GM19452 (cell line): ENCODE data around the gene TSC22D4.
A peak's percentile ranks its signal among the peaks of the same experiment; 100 is the strongest.
"Not testable (repeated sequence)": the region's sequence is repeated elsewhere in the genome, so short reads cannot be mapped to it uniquely, and the experiment has no call there.

Source experiments
- ATAC-seq: cut with Tn5 transposase; IDR thresholded peaks from one replicate; pipeline ENCODE4 v1.9.1; 2021; ENCODE audit not compliant: unreplicated experiment

TSC22D4 gene

DNA sequence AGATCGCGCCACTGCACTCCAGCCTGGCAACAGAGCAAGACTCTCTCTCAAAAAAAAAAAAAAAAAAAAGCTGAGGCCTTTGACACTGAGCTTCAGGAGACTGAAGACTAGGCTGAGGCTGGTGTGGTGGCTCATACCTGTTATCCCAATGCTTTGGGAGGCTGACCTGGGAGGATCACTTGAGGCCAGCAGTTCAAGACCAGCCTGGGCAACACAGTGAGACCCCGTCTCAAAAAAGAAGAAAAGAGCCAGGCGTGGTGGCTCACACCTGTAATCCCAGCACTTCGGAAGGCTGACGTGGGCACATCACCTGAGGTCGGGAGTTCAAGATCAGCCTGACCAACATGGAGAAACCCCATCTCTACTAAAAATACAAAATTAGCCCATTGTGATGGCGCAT is 31.7 kb downstream of the TSC22D4 start:
- not testable (repeated sequence) for ATAC-seq

DNA sequence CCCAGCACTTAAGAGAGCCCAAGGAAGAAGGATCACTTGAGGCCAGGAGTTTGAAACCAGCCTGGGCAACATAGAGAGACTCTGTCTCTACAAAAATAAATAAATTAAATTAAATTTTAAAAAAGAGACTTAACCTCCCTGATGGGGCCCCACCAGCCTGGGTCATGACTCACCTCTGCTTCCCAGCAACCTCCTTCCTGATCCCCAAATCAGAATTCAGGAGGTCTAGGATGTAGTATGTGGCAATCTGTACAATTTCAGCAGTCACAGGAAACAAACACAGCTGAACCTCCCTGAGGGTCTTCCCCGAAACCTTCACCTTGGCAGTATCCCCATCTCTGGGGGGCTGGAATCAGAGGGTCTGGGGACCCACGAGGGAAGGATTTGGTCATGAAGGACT is 33.0 kb downstream of the TSC22D4 start:
- ATAC-seq, result no peak

DNA sequence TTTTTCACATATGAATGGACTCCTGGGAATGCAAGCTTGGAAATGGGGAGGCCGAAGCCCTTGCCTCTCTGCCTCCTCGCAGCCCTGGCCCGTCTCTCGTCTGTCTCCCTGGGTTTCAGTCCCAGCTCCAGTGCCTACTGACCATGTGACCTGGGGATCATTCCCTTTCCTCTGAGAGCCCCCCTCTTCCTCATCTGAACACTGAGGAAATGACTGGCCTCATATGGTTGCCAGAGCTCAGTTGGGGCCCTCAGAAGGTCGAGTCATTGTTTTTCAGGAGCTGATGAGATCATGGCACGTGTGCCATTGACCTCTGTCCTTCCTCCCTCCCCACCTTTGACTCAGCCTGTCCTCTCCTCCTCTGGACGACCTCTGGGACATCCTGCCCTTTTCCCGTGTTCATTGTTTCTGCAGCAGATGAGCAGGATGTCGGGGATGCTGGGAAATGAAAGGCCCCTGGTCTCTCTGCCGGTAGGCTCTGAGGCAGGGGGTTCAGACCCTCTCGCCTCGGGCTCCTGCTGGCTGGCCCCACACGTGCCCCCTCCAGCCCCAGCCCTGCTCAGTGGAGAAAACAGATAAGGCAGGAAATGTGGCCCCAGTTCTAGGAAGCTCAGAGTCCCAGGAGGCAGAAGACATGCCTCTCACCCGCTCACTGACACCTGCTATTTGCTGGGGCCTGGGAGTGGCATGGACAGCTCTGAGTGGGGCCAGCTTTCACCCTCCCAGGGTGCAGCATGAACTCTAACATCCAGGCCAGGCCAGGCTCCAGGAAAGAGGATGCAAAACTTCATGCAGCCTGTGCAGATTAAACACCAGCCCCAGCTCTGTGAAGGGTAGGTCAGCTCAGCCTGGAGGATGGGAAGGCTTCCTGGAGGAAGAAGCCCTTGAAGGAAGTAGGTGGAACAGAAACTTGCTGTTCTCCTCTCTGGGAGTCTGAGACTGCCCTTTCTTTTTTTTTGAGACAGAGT is 34.4 kb downstream of the TSC22D4 start:
- ATAC-seq, result no peak

DNA sequence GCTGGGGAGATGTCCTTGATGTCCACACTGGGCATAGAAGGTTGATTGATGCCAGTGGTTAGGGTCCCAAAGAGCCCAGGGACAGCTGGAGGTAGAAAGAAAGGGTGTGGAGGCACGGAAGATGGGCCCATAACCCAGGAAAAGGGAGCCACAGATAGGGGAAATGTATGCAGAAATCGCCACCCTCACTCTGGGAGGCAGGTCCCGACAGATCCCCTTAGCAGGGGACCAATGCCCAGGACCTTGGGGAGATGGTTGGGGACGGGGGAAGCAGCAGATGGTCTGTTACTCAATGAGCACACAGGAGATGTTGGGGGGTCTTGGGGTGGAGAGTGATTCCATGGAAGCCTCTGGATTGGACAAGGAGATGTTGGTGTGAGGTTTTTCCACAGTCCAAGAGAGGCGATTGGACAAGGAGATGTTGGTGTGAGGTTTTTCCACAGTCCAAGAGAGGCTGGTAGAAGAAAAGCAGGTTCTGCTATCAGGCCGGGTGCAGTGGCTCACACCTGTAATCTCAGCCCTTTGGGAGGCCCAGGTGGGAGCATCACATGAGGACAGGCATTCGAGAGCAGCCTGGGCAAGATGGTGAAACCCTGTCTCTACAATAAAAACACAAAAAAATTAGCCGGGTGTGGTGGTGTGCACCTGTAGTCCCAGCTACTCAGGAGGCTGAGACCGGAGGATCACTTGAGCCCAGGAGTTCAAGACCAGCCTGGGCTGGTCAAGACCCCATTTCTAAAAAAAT is 35.7 kb downstream of the TSC22D4 start:
- no peak for ATAC-seq

DNA sequence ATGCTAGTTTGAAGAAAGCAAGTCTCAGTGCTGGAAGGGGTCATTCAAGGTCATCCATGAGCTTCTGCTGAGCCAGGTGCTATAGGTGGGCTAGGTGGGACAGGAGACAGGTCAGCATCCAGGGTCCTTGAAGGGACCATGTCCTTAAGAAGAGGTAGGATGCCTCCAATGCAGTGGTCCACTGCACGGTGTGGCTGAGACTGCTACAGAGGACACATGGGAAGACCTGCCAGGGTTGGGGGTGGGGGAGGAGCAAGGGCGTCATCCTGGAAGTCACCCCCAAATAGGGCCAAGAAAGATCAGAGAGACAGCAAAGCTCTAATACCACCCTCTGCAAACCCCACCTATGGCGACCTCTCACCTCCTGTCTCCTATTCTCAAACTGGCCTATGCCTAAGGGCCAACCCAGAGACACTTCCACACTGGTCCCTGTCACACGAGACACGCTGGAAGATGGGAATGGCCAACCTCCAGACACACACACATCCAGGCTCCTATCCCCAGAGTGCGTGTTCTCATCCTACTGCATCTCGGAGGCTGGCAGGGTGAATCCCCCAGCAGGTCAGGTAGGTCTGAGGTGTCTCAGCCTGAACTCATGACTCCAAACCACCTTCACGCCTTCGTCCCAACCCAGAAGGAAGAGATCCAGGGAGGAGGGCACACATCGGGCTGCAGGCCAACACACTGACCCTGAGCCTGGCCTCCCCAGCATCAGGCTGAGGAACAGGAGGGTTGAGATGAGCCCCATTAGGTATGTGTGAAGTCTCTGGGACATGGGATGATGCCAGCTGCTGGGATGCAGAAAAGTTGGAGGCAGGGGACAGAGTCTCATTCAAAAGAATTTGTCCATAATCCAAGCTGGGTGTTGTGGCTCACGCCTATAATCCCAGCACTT is 37.1 kb downstream of the TSC22D4 start:
- no peak for ATAC-seq

DNA sequence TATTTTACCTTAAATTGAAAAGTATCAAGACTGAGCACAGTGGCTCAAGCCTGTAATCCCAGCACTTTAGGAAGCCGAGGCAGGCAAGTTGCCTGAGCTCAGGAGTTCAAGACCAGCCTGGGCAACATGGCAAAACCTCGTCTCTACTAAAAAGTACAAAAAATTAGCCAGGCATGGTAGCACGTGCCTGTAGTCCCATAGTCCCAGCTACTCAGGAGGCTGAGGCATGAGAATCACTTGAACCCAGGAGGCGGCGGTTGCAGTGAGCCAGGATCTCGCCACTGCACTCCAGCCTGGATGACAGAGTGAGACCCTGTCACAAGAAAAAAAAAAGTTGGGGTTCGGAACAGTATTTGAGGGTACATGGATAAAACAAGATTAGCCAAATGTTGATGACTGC is 39.8 kb downstream of the TSC22D4 start:
- ATAC-seq, result not testable (repeated sequence)

DNA sequence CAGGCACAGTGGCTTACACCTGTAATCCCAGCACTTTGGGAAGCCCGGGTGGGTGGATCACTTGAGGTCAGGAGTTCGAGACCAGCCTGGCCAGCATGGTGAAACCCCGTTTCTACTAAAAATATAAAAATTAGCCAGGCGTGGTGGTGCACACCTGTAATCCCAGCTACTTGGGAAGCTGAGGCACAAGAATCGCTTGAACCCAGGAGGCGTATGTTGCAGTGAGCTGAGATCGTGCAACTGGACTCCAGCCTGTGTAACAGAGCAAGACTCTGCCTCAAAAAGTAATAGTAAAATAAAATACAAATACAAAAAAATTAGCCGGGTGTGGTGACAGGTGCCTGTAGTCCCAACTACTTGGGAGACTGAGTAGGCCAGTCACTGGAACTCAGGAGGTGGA is 40.3 kb downstream of the TSC22D4 start:
- not testable (repeated sequence) for ATAC-seq

DNA sequence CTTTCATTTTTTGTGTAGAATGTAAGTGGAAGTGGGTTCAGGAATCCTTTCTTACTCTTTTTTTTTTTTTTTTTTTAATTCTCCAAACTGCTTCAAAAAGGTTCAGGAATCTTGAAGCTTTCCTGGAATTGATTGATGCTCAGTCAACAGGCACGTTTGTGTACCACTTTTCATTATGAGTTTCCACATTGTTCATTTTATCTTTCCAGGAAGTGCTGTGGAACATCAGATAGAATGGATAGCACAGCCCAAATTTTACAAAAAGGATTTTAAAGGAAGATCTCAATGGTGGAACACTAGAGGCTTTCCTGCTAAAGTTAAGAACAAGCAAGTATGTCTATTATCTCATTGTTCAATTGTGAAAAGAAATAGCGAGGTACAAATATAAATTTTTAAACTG is 40.8 kb downstream of the TSC22D4 start:
- ATAC-seq, result no peak

DNA sequence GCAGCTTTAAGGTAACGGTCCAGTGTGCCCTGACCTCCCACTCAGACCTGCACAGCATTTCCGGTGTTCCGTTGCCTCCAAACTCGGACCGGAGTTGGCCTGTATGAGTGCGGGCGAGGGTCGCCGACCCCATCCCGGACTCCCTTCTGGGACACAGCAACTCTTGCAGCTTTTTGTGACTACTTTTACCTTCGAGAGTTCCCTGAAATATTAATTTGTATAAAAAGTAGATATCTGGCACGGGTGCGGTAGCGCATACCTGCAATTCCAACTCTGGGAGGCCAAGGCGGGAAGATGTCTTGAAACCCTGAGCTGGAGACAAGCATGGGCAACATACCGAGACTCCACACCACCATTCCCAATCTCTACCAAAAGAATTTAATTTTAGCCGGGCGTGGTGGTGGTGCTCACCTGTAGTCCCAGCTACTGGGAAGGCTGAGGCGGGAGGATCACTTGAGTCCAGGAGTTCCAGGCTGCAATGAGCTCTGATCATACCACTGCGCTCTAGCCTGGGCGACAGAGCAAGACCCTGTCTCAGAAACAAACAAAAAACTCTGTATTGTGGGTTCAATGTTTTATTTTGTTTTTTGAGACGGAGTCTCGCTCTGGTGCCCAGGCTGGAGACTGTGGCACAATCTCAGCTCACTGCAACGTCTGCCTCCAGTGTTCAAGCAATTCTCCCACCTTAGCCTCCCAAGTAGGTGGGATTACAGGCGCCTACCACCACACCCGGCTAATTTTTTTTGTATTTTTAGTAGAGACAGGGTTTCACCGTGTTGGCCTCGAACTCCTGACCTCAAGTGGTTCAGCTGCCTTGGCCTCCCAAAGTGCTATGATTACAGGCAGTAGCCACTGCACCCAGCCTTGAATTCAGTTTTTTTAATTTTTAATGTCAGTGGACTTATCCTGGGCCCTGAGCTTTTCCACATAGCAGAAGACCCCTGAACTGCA is 41.6 kb downstream of the TSC22D4 start:
- no peak for ATAC-seq

DNA sequence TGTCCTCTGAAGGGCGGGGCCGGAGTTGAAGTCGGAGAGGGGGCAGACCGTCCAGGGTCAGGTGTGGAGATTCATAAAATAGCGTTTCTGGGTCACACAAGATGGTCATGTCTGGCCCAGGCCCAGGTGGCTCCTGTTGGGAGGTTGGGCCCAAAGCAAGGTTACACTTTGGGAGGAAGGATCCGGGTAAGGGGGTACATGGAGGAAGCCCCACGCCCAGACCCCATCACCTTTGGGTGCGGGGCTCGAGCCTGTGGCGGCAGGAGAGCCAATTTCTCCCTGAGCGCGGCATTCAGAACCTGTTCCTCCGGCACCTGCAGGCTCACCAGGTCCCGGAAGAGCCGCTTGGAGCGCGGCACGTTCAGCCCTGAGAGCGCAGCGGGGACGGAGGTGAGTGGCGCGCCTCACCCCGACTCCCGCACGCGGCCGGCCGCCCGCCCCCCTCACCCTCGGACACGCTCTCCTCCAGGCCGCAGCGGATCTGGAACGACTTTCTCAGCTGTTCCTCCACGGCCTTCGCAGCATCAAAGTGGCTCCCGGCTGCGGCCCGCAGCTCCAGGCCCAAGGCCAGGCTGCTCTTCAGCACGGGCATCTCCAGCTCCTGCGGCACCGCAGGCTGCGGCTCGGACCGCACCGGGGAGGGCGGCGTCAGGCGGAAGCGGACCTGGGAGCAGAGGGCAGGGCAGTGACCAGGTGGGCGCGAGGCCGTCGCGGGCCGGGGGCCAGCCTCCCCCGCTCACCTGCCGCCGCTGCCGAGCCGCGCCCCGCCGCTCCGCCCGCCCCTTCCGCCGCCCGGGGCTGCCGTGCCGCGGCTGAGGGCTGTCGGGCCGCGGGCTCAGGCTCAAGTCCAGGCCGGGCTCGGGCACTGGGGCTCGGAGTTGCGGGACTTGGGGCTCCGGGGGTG is 43.4 kb downstream of the TSC22D4 start:
- peak; percentile 31 for ATAC-seq

DNA sequence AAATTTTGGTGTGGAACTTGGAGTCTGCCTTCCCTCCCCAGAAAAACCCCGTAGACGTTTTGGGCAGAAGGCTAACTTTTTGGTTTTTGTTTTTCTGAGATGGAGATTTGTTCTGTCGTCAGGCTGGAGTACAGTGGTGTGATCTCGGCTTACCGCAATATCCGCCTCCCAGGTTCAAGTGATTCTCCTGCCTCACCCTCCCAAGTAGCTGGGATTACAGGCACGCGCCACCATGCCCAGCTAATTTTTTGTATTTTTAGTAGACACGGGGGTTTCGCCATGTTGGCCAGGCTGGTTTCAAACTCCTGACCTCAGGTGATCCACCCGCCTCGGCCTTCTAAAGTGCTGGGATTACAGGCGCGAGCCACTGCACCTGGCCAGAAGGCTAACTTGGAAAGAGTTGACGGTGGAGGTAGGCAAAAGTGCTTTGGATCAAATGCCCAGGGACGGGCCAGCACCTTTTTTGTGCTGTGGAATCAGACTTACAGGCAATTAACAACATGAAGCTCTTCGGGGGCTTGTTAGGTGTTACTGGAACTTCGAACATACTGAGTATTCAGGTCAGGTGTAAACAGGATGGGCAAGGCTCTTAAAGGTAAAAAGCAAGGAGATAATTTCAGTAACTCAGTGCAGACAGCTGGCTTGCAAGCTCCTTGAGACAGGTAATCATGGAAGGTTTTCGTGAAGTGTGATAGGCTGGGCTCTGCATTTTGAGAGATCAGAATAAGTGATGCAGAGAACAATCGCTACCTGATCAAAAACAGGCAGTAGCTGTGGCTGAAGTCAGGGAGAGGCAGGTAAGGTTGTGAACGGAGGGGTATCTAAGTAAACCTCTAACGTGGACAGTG is 44.5 kb downstream of the TSC22D4 start:
- no peak for ATAC-seq

DNA sequence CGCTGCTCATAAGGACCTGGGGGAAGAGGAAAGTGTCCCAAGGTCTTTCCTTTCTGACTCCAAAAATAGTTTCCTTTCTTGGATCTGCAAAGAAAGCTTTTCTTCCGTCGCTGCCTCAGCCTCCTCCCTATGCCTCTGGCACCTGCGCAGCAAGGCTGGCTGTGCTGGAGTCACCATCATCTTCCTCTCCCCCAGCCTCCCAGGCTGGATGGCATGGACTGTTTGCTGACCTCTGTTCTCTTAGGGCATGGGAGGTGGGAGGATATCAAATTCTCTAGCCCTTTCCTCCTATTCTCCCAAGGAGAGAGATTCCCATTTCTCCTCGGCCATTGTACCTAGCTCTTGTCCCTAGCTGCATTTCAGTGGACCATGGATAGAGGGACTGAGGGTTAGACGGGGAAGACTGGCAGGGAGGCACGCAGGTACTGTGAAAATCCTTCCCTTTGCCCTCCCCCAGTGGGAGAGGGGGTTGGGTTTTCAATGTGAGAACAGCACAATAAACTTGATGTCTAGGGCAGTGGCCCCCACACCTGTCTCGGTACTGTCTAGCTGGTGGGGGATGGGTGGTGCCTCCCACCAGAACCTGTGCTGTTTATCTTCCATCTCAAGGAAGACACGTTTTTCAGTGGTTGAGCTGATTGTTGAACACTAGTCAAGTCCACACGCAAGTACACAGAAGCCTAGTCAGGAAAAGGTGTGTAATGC is 45.3 kb downstream of the TSC22D4 start:
- ATAC-seq, result no peak

DNA sequence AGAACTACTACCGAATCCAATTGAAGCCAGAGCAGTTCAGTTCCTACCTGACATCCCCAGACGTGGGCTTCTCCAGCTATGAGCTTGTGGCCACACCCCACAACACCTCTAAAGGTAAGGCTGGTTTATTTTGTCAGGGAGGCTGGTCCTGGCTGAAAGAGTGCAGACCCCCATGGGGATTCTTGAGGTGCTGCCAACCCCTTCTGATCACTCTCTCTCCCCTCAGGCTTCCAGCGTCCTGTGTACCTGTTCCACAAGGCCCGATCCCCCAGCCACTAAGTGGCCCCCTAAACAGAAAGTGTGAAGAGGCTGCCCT is 45.8 kb downstream of the TSC22D4 start:
- no peak for ATAC-seq

DNA sequence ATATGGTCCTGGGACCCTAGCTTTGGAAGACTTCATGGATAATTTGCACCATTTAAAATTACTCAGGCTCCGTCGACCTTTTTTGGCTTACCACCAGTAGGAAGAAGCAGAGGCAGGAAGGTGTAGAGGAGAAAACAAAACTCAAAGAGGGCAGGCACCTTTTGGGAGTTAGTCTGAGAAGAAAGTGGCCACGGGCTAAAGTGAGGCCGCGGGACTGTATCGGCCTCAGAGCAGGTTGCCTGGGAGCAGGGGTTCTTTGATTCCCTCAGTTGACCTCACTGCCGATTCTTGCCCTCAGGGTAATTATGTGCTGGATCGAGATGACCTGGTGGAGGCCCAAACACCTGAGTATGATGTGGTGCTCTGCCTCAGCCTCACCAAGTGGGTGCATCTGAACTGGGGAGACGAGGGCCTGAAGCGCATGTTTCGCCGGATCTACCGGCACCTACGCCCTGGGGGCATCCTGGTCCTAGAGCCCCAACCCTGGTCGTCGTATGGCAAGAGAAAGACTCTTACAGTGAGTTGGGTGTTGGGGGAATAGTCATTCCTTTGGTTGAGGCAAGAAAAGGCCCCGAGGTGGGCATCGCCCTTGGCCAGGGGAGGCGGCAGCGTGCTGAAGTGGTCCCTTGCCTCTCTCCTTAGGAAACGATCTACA is 46.3 kb downstream of the TSC22D4 start:
- no peak for ATAC-seq

DNA sequence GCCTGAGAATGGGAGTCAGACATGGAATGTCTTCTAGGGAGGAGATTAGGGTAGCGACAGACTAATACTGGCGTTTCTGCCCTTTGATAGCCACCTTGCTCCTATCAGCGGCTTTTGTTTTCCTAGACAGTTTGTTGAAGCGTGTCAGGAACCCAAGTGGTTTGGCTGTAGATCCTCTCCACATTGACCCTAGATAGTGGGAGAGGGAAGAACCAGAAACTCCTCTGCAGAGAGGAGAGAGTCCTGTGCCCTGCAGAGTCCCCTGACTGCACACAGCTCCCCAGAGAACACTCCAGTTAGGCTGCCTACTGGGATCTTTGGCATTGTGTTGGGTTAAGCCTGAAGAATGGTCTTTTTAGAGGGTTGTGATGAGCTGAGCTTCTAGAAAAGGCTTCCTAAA is 47.0 kb downstream of the TSC22D4 start:
- no peak for ATAC-seq

DNA sequence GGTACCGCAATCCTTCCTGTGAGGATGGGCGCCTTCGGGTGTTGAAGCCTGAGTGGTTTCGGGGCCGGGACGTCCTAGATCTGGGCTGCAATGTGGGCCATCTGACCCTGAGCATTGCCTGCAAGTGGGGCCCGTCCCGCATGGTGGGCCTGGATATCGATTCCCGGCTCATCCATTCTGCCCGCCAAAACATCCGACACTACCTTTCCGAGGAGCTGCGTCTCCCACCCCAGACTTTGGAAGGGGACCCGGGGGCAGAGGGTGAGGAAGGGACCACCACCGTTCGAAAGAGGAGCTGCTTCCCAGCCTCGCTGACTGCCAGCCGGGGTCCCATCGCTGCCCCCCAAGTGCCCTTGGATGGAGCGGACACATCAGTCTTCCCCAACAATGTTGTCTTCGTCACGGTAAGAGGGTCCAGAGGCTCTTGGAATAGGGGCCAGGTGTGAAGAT is 47.7 kb downstream of the TSC22D4 start:
- ATAC-seq, result no peak
